Measurements from ENCODE around the gene PRMT2. TPM values are rescaled to one million over a fixed set of nuclear protein-coding genes. Genes with fewer than 3 reads are reported as not detected.

PRMT2 gene
- total and polyA plus RNA-seq, 3 experiments from 2014 or later = 69.8 to 287 (median 71.6) TPM

GRCh38 chr21:46660505-46660904 is 25.0 kb downstream of the PRMT2 start:
- Mint-ChIP-seq H3K27me3 (no peaks in the 10 kb centered on the region), H3K27ac (peak overlapping the region in 6 of 8 donors; percentile 19 to 72 (median 36)), H3K4me3 (peak overlapping the region in 2 of 7 donors; percentile 15 to 63), H3K36me3 (peaks cover 22 to 78% (median 35%) of the 10 kb centered on the region in 3 donors), H3K9me3 (peaks cover 3 to 8% (median 6%) of the 10 kb centered on the region in 5 donors), H3K4me1 (peaks cover 25 to 34% (median 31%) of the 10 kb centered on the region in 3 donors)
- POLR2A ChIA-PET = no interaction called here
- Histone ChIP-seq H3K27me3 (ENCODE audit: insufficient read depth, low read length, poor library complexity, severe bottlenecking) (no peaks in the 10 kb centered on the region), H3K4me1 (ENCODE audit: insufficient read depth, low read length) (peaks cover 7% of the 10 kb centered on the region), H3K4me3 (ENCODE audit: low read length) (no peak overlapping the region), H3K36me3 (ENCODE audit: insufficient read depth, low read length) (peaks cover 23% of the 10 kb centered on the region), H3K27ac (ENCODE audit: low read depth, low read length) (no peak overlapping the region), H3K9me3 (ENCODE audit: low read length) (peaks cover 5% of the 10 kb centered on the region)
- CTCF ChIA-PET = no interaction called here
- DNase-seq = peak in 1 of 5 donors; percentile 23

- no peak overlapping the region for H3K27ac ChIP-seq (ENCODE audit: low read depth, low read length)
- H3K4me3 Mint-ChIP-seq = peak overlapping the region in 4 of 7 donors; percentile 12 to 78 (median 57)
- peaks cover 4% of the 10 kb centered on the region for H3K9me3 ChIP-seq (ENCODE audit: low read length)
- H3K36me3 ChIP-seq (ENCODE audit: insufficient read depth, low read length) = peaks cover 23% of the 10 kb centered on the region
- H3K4me1 ChIP-seq (ENCODE audit: insufficient read depth, low read length) = peaks cover 7% of the 10 kb centered on the region
- H3K36me3 Mint-ChIP-seq = peaks cover 17 to 76% (median 28%) of the 10 kb centered on the region in 3 donors
- H3K27me3 Mint-ChIP-seq = no peaks in the 10 kb centered on the region
- ChIA-PET POLR2A (no interaction called here), CTCF (interaction anchor here (1.2 kb wide), 1 partner anchor 8 kb away, joined by 3 read pairs; no protein-coding TSS in a partner anchor)
- H3K4me1 Mint-ChIP-seq = peaks cover 25 to 39% (median 35%) of the 10 kb centered on the region in 3 donors
- H3K27ac Mint-ChIP-seq = peak overlapping the region in 4 of 8 donors; percentile 45 to 72 (median 70)
- H3K4me3 ChIP-seq (ENCODE audit: low read length) = no peak overlapping the region
- peaks cover 0 to 1% (median 0%) of the 10 kb centered on the region in 5 donors for H3K9me3 Mint-ChIP-seq
- DNase-seq = peak; percentile 45 to 55 (median 48)
- H3K27me3 ChIP-seq (ENCODE audit: insufficient read depth, low read length, poor library complexity, severe bottlenecking) = no peaks in the 10 kb centered on the region
These were observed 25.7 kb downstream of the PRMT2 start for GRCh38 chr21:46661211-46661625.

GRCh38 chr21:46661642-46662366 is 26.3 kb downstream of the PRMT2 start:
- no peaks in the 10 kb centered on the region for H3K27me3 Mint-ChIP-seq
- POLR2A ChIA-PET = no interaction called here

GRCh38 chr21:46662367-46662654 is 26.8 kb downstream of the PRMT2 start:
- Mint-ChIP-seq H3K4me3 (no peak overlapping the region), H3K27ac (no peak overlapping the region), H3K4me1 (peaks cover 27 to 37% (median 32%) of the 10 kb centered on the region in 3 donors), H3K27me3 (no peaks in the 10 kb centered on the region), H3K9me3 (no peaks in the 10 kb centered on the region), H3K36me3 (peaks cover 11 to 65% (median 17%) of the 10 kb centered on the region in 3 donors)
- H3K27me3 ChIP-seq (ENCODE audit: insufficient read depth, low read length, poor library complexity, severe bottlenecking) = no peaks in the 10 kb centered on the region
- peaks cover 23% of the 10 kb centered on the region for H3K36me3 ChIP-seq (ENCODE audit: insufficient read depth, low read length)
- no peak overlapping the region for H3K27ac ChIP-seq (ENCODE audit: low read depth, low read length)
- POLR2A ChIA-PET = no interaction called here
- peaks cover 7% of the 10 kb centered on the region for H3K4me1 ChIP-seq (ENCODE audit: insufficient read depth, low read length)
- DNase-seq = no peak
- H3K4me3 ChIP-seq (ENCODE audit: low read length) = no peak overlapping the region
- H3K9me3 ChIP-seq (ENCODE audit: low read length) = no peaks in the 10 kb centered on the region
- CTCF ChIA-PET = no interaction called here

More at GRCh38 chr21:46661642-46662366, 26.3 kb downstream of the PRMT2 start:
- Mint-ChIP-seq H3K4me1 (peaks cover 27 to 39% (median 35%) of the 10 kb centered on the region in 3 donors), H3K27ac (peak overlapping the region in 3 of 8 donors; percentile 21 to 72 (median 68)), H3K4me3 (peak overlapping the region in 3 of 7 donors; percentile 12 to 63 (median 51)), H3K36me3 (peaks cover 14 to 70% (median 22%) of the 10 kb centered on the region in 3 donors), H3K9me3 (no peaks in the 10 kb centered on the region)
- CTCF ChIA-PET = interaction anchor here (1.2 kb wide), 1 partner anchor 9 kb away, joined by 3 read pairs; no protein-coding TSS in a partner anchor
- Histone ChIP-seq H3K4me3 (ENCODE audit: low read length) (no peak overlapping the region), H3K4me1 (ENCODE audit: insufficient read depth, low read length) (peaks cover 7% of the 10 kb centered on the region), H3K36me3 (ENCODE audit: insufficient read depth, low read length) (peaks cover 23% of the 10 kb centered on the region), H3K27ac (ENCODE audit: low read depth, low read length) (no peak overlapping the region), H3K9me3 (ENCODE audit: low read length) (no peaks in the 10 kb centered on the region), H3K27me3 (ENCODE audit: insufficient read depth, low read length, poor library complexity, severe bottlenecking) (no peaks in the 10 kb centered on the region)
- no peak for DNase-seq

GRCh38 chr21:46662765-46663500 is 27.5 kb downstream of the PRMT2 start:
- H3K4me3 Mint-ChIP-seq = peak overlapping the region in 1 of 7 donors; percentile 5
- no peak for DNase-seq
- no peaks in the 10 kb centered on the region for H3K9me3 Mint-ChIP-seq
- CTCF ChIA-PET = no interaction called here
- no peaks in the 10 kb centered on the region for H3K27me3 Mint-ChIP-seq
- H3K4me3 ChIP-seq (ENCODE audit: low read length) = no peak overlapping the region
- H3K27ac Mint-ChIP-seq = peak overlapping the region in 4 of 8 donors; percentile 26 to 75 (median 60)
- POLR2A ChIA-PET = no interaction called here
- peaks cover 29 to 34% (median 29%) of the 10 kb centered on the region in 3 donors for H3K4me1 Mint-ChIP-seq
- peaks cover 23% of the 10 kb centered on the region for H3K36me3 ChIP-seq (ENCODE audit: insufficient read depth, low read length)
- H3K9me3 ChIP-seq (ENCODE audit: low read length) = no peaks in the 10 kb centered on the region
- no peaks in the 10 kb centered on the region for H3K27me3 ChIP-seq (ENCODE audit: insufficient read depth, low read length, poor library complexity, severe bottlenecking)
- peaks cover 8 to 59% (median 14%) of the 10 kb centered on the region in 3 donors for H3K36me3 Mint-ChIP-seq
- no peak overlapping the region for H3K27ac ChIP-seq (ENCODE audit: low read depth, low read length)
- peaks cover 7% of the 10 kb centered on the region for H3K4me1 ChIP-seq (ENCODE audit: insufficient read depth, low read length)

GRCh38 chr21:46663754-46664153 is 28.3 kb downstream of the PRMT2 start:
- H3K4me1 ChIP-seq (ENCODE audit: insufficient read depth, low read length) = peaks cover 7% of the 10 kb centered on the region
- peaks cover 17% of the 10 kb centered on the region for H3K36me3 ChIP-seq (ENCODE audit: insufficient read depth, low read length)
- no peak overlapping the region for H3K4me3 ChIP-seq (ENCODE audit: low read length)
- ChIA-PET CTCF (no interaction called here), POLR2A (no interaction called here)
- no peaks in the 10 kb centered on the region for H3K27me3 ChIP-seq (ENCODE audit: insufficient read depth, low read length, poor library complexity, severe bottlenecking)
- no peaks in the 10 kb centered on the region for H3K9me3 Mint-ChIP-seq
- H3K9me3 ChIP-seq (ENCODE audit: low read length) = no peaks in the 10 kb centered on the region
- H3K4me3 Mint-ChIP-seq = no peak overlapping the region
- H3K27ac ChIP-seq (ENCODE audit: low read depth, low read length) = no peak overlapping the region
- peak overlapping the region in 2 of 8 donors; percentile 85 to 88 for H3K27ac Mint-ChIP-seq
- H3K27me3 Mint-ChIP-seq = no peaks in the 10 kb centered on the region
- DNase-seq = no peak
- peaks cover 6 to 50% (median 6%) of the 10 kb centered on the region in 3 donors for H3K36me3 Mint-ChIP-seq
- H3K4me1 Mint-ChIP-seq = peaks cover 28 to 32% (median 30%) of the 10 kb centered on the region in 3 donors

- no peak overlapping the region for H3K4me3 Mint-ChIP-seq
- H3K36me3 ChIP-seq (ENCODE audit: insufficient read depth, low read length) = peaks cover 13% of the 10 kb centered on the region
- H3K27ac Mint-ChIP-seq = peak overlapping the region in 1 of 8 donors; percentile 85
- H3K4me1 ChIP-seq (ENCODE audit: insufficient read depth, low read length) = peaks cover 7% of the 10 kb centered on the region
- no peak overlapping the region for H3K4me3 ChIP-seq (ENCODE audit: low read length)
- ChIA-PET POLR2A (no interaction called here), CTCF (no interaction called here)
- H3K27me3 ChIP-seq (ENCODE audit: insufficient read depth, low read length, poor library complexity, severe bottlenecking) = no peaks in the 10 kb centered on the region
- no peaks in the 10 kb centered on the region for H3K9me3 Mint-ChIP-seq
- DNase-seq = no peak
- H3K4me1 Mint-ChIP-seq = peaks cover 22 to 27% (median 24%) of the 10 kb centered on the region in 3 donors
- H3K27me3 Mint-ChIP-seq = peaks cover 0 to under 1% of the 10 kb centered on the region in 2 donors
- no peaks in the 10 kb centered on the region for H3K9me3 ChIP-seq (ENCODE audit: low read length)
- H3K27ac ChIP-seq (ENCODE audit: low read depth, low read length) = no peak overlapping the region
- H3K36me3 Mint-ChIP-seq = peaks cover 4 to 45% (median 6%) of the 10 kb centered on the region in 3 donors
These were observed 29.0 kb downstream of the PRMT2 start for GRCh38 chr21:46664316-46664995.
